ENCODE data around the gene KIAA0040. TPM values are rescaled to one million over a fixed set of nuclear protein-coding genes. Genes with fewer than 3 reads are reported as not detected.

Gene KIAA0040
- total RNA-seq, 2 experiments from 2014 or later: 26.4 to 27.6 TPM

GRCh38 chr1:175167861-175168260 is 24.7 kb downstream of the KIAA0040 start:
- no peaks in the 10 kb centered on the region for H3K27me3 Mint-ChIP-seq
- peaks cover 26% of the 10 kb centered on the region for H3K4me1 Mint-ChIP-seq
- no peak overlapping the region for H3K27ac Mint-ChIP-seq
- no peaks in the 10 kb centered on the region for H3K9me3 Mint-ChIP-seq
- no peak overlapping the region for H3K4me3 Mint-ChIP-seq
- peaks cover 27% of the 10 kb centered on the region for H3K36me3 Mint-ChIP-seq
- no peak for DNase-seq

- DNase-seq: no peak
- no peaks in the 10 kb centered on the region for H3K9me3 Mint-ChIP-seq
- H3K36me3 Mint-ChIP-seq: peaks cover 27% of the 10 kb centered on the region
- H3K27ac Mint-ChIP-seq: no peak overlapping the region
- no peaks in the 10 kb centered on the region for H3K27me3 Mint-ChIP-seq
- peaks cover 23% of the 10 kb centered on the region for H3K4me1 Mint-ChIP-seq
- no peak overlapping the region for H3K4me3 Mint-ChIP-seq
Observed at GRCh38 chr1:175166746-175167145, 25.8 kb downstream of the KIAA0040 start.

- Mint-ChIP-seq H3K27ac (no peak overlapping the region), H3K4me1 (peaks cover 16% of the 10 kb centered on the region)
- no peak for DNase-seq
Observed at GRCh38 chr1:175164751-175165150, 27.8 kb downstream of the KIAA0040 start.

GRCh38 chr1:175163702-175164101 is 28.9 kb downstream of the KIAA0040 start:
- Mint-ChIP-seq H3K4me1 (peaks cover 7% of the 10 kb centered on the region), H3K36me3 (peaks cover 15% of the 10 kb centered on the region), H3K9me3 (no peaks in the 10 kb centered on the region), H3K27me3 (no peaks in the 10 kb centered on the region), H3K4me3 (no peak overlapping the region), H3K27ac (no peak overlapping the region)
- DNase-seq: no peak

More at GRCh38 chr1:175164751-175165150, 27.8 kb downstream of the KIAA0040 start:
- peaks cover 18% of the 10 kb centered on the region for H3K36me3 Mint-ChIP-seq
- H3K9me3 Mint-ChIP-seq: no peaks in the 10 kb centered on the region
- H3K27me3 Mint-ChIP-seq: no peaks in the 10 kb centered on the region
- no peak overlapping the region for H3K4me3 Mint-ChIP-seq

GRCh38 chr1:175162955-175163354 is 29.6 kb downstream of the KIAA0040 start:
- no peak overlapping the region for H3K27ac Mint-ChIP-seq
- no peaks in the 10 kb centered on the region for H3K27me3 Mint-ChIP-seq
- no peaks in the 10 kb centered on the region for H3K9me3 Mint-ChIP-seq
- DNase-seq: no peak
- H3K4me3 Mint-ChIP-seq: no peak overlapping the region
- H3K4me1 Mint-ChIP-seq: peaks cover 5% of the 10 kb centered on the region
- peaks cover 15% of the 10 kb centered on the region for H3K36me3 Mint-ChIP-seq

- DNase-seq: no peak
- Mint-ChIP-seq H3K9me3 (no peaks in the 10 kb centered on the region), H3K4me1 (peaks cover 13% of the 10 kb centered on the region), H3K27me3 (peaks cover 7% of the 10 kb centered on the region), H3K4me3 (no peak overlapping the region), H3K36me3 (peaks cover 19% of the 10 kb centered on the region), H3K27ac (no peak overlapping the region)
Observed at GRCh38 chr1:175158170-175158591, 34.4 kb downstream of the KIAA0040 start.

GRCh38 chr1:175157200-175157599 is 35.4 kb downstream of the KIAA0040 start:
- Mint-ChIP-seq H3K9me3 (no peaks in the 10 kb centered on the region), H3K27me3 (peaks cover 15% of the 10 kb centered on the region), H3K4me1 (peaks cover 14% of the 10 kb centered on the region), H3K36me3 (peaks cover 19% of the 10 kb centered on the region), H3K4me3 (no peak overlapping the region), H3K27ac (no peak overlapping the region)
- DNase-seq: no peak

GRCh38 chr1:175155936-175156335 is 36.6 kb downstream of the KIAA0040 start:
- no peak overlapping the region for H3K4me3 Mint-ChIP-seq
- peaks cover 28% of the 10 kb centered on the region for H3K27me3 Mint-ChIP-seq
- DNase-seq: no peak
- no peak overlapping the region for H3K27ac Mint-ChIP-seq
- peaks cover 15% of the 10 kb centered on the region for H3K36me3 Mint-ChIP-seq
- peaks cover 16% of the 10 kb centered on the region for H3K4me1 Mint-ChIP-seq
- no peaks in the 10 kb centered on the region for H3K9me3 Mint-ChIP-seq

GRCh38 chr1:175155473-175155856 is 37.1 kb downstream of the KIAA0040 start:
- Mint-ChIP-seq H3K36me3 (peaks cover 12% of the 10 kb centered on the region), H3K4me3 (no peak overlapping the region), H3K9me3 (no peaks in the 10 kb centered on the region), H3K27ac (no peak overlapping the region), H3K4me1 (peaks cover 16% of the 10 kb centered on the region), H3K27me3 (peaks cover 32% of the 10 kb centered on the region)
- DNase-seq: no peak

GRCh38 chr1:175154629-175155472 is 37.7 kb downstream of the KIAA0040 start:
- peaks cover 12% of the 10 kb centered on the region for H3K36me3 Mint-ChIP-seq
- peaks cover 33% of the 10 kb centered on the region for H3K27me3 Mint-ChIP-seq
- H3K4me1 Mint-ChIP-seq: peaks cover 16% of the 10 kb centered on the region
- H3K27ac Mint-ChIP-seq: no peak overlapping the region
- no peak overlapping the region for H3K4me3 Mint-ChIP-seq
- no peaks in the 10 kb centered on the region for H3K9me3 Mint-ChIP-seq
- peak; percentile 69 for DNase-seq

- H3K36me3 Mint-ChIP-seq: peaks cover 1% of the 10 kb centered on the region
- DNase-seq: peak; percentile 58
- H3K4me1 Mint-ChIP-seq: peaks cover 12% of the 10 kb centered on the region
- no peak overlapping the region for H3K4me3 Mint-ChIP-seq
- peaks cover 39% of the 10 kb centered on the region for H3K27me3 Mint-ChIP-seq
- H3K9me3 Mint-ChIP-seq: no peaks in the 10 kb centered on the region
- no peak overlapping the region for H3K27ac Mint-ChIP-seq
Observed at GRCh38 chr1:175152006-175152652, 40.4 kb downstream of the KIAA0040 start.

- Mint-ChIP-seq H3K27ac (no peak overlapping the region), H3K9me3 (no peaks in the 10 kb centered on the region), H3K4me3 (no peak overlapping the region), H3K4me1 (peaks cover 14% of the 10 kb centered on the region), H3K36me3 (no peaks in the 10 kb centered on the region), H3K27me3 (peaks cover 49% of the 10 kb centered on the region)
- no peak for DNase-seq
Observed at GRCh38 chr1:175150596-175151319, 41.8 kb downstream of the KIAA0040 start.

- Mint-ChIP-seq H3K4me1 (peaks cover 5% of the 10 kb centered on the region), H3K27me3 (peaks cover 43% of the 10 kb centered on the region), H3K4me3 (no peak overlapping the region), H3K27ac (no peak overlapping the region), H3K36me3 (no peaks in the 10 kb centered on the region), H3K9me3 (no peaks in the 10 kb centered on the region)
- no peak for DNase-seq
Observed at GRCh38 chr1:175148068-175148467, 44.5 kb downstream of the KIAA0040 start.

- Mint-ChIP-seq H3K36me3 (no peaks in the 10 kb centered on the region), H3K9me3 (no peaks in the 10 kb centered on the region), H3K4me1 (peaks cover 5% of the 10 kb centered on the region), H3K27me3 (peaks cover 41% of the 10 kb centered on the region), H3K4me3 (no peak overlapping the region), H3K27ac (no peak overlapping the region)
- no peak for DNase-seq
Observed at GRCh38 chr1:175147569-175147968, 45.0 kb downstream of the KIAA0040 start.

All from activated naive CD8-positive, alpha-beta T cell treated with anti-CD3 and anti-CD28 coated beads for 36 hours (primary cell).